OCI-LY7 (cell line): ENCODE results near the gene CYP11A1. TPM values are rescaled to one million over a fixed set of nuclear protein-coding genes. Genes with fewer than 3 reads are reported as not detected.

Experiments used
- BruUV-seq: library from RNA; stranded (reverse); fragments of 400-500 nt; replicated peaks from 2 replicates; lab custom pipeline; 2021; lab: Mats Ljungman, UMichigan
- CTCF ChIA-PET: fragments of 300-600 bp; sonication (Branson Sonifier 250); formaldehyde crosslinking; loops from one replicate; lab custom pipeline; 2022; ENCODE audit warnings: antibody characterized with exemption; ENCODE audit not compliant: unreplicated experiment; lab: Charles Lee
- POLR2A ChIA-PET: fragments of 300-600 bp; sonication (Branson Sonifier 250); formaldehyde crosslinking; loops from one replicate; lab custom pipeline; 2022; ENCODE audit warnings: antibody characterized with exemption; lab: Charles Lee
- DNase-seq: peaks from one replicate; pipeline ENCODE4 v3.0.0-alpha.2; 2015; ENCODE audit warnings: low spot score
- H2AFZ ChIP-seq: fragments of 200-600 bp; sonication (generic), shearing (Covaris generic); 2 replicates; pipeline ENCODE4 v1.6.1; 2014; ENCODE audit warnings: mild to moderate bottlenecking, antibody characterized with exemption, low read length, moderate library complexity
- H3K27ac ChIP-seq: fragments of 200-600 bp; sonication (generic); 2 replicates; pipeline ENCODE4 v1.5.1; 2014; ENCODE audit warnings: mixed run types, low read depth, mild to moderate bottlenecking, moderate library complexity, low read length, inconsistent platforms; ENCODE audit not compliant: poor library complexity, severe bottlenecking
- H3K36me3 ChIP-seq: fragments of 200-600 bp; sonication (generic); 2 replicates; pipeline ENCODE4 v1.6.1; 2014; ENCODE audit warnings: mild to moderate bottlenecking, antibody characterized with exemption, low read length, moderate library complexity, mixed read lengths; ENCODE audit not compliant: insufficient read depth
- H3K4me1 ChIP-seq: fragments of 200-600 bp; sonication (generic); 2 replicates; pipeline ENCODE4 v1.5.1; 2014; ENCODE audit warnings: mild to moderate bottlenecking, low read length; ENCODE audit not compliant: insufficient read depth, poor library complexity, severe bottlenecking
- H3K4me2 ChIP-seq: fragments of 200-600 bp; sonication (generic); 2 replicates; pipeline ENCODE4 v1.6.1; 2014; ENCODE audit warnings: mild to moderate bottlenecking, low read length
- H3K4me3 ChIP-seq: fragments of 200-600 bp; sonication (generic); 2 replicates; pipeline ENCODE4 v1.5.1; 2014; ENCODE audit warnings: mild to moderate bottlenecking, low read depth, low read length; ENCODE audit not compliant: poor library complexity, severe bottlenecking
- H3K79me2 ChIP-seq: fragments of 200-600 bp; sonication (generic); 2 replicates; pipeline ENCODE4 v1.6.1; 2016; ENCODE audit warnings: low read depth, mild to moderate bottlenecking, low read length, moderate library complexity, mixed read lengths; ENCODE audit not compliant: insufficient read depth
- H3K9me2 ChIP-seq: fragments of 200-600 bp; sonication (generic); 2 replicates; pipeline ENCODE4 v1.6.1; 2016; ENCODE audit warnings: mild to moderate bottlenecking, low read length, mixed read lengths; ENCODE audit not compliant: insufficient read depth
- H3K9me3 ChIP-seq: fragments of 200-600 bp; sonication (generic); 2 replicates; pipeline ENCODE4 v1.6.1; 2014; ENCODE audit warnings: mild to moderate bottlenecking, mixed run types, low read length, mixed read lengths
- H4K20me1 ChIP-seq: fragments of 200-600 bp; sonication (generic); 2 replicates; pipeline ENCODE4 v1.6.1; 2014; ENCODE audit warnings: mild to moderate bottlenecking, antibody characterized with exemption, low read length, moderate library complexity, mixed read lengths; ENCODE audit not compliant: insufficient read depth
- EZH2phosphoT487 ChIP-seq: fragments of 200-600 bp; sonication (generic); IDR thresholded peaks from 2 replicates; pipeline ENCODE4 v1.6.1; 2018; ENCODE audit warnings: low read depth, borderline replicate concordance, mild to moderate bottlenecking, mixed run types, antibody characterized with exemption, low read length, moderate library complexity, mixed read lengths
- intact Hi-C: fragments of 100-400 bp; cut with micrococcal nuclease; formaldehyde crosslinking; loops from one replicate; pipeline ENCODE4 v1.10.0; 2022; ENCODE audit not compliant: unreplicated experiment
- total RNA-seq, 2 experiments: library from RNA; depleted of rRNA in 1 of 2; stranded (reverse); fragments of >200 nt in 1 of 2; shearing (Covaris generic) in 1 of 2; gene quantifications; 2 replicates each; pipeline ENCODE4 v1.2.3, GENCODE V29; 2014 to 2022
- TF ChIP-seq, protein P1 (sequence below): fragments of 200-600 bp; sonication (generic); conservative IDR thresholded peaks from 2 replicates; pipeline ENCODE4 v1.5.1; 2014; ENCODE audit warnings: mild to moderate bottlenecking, antibody characterized with exemption, low read length, moderate library complexity, mixed read lengths

CYP11A1 gene
- total RNA-seq, 2 experiments from 2014 or later, result not detected

DNA sequence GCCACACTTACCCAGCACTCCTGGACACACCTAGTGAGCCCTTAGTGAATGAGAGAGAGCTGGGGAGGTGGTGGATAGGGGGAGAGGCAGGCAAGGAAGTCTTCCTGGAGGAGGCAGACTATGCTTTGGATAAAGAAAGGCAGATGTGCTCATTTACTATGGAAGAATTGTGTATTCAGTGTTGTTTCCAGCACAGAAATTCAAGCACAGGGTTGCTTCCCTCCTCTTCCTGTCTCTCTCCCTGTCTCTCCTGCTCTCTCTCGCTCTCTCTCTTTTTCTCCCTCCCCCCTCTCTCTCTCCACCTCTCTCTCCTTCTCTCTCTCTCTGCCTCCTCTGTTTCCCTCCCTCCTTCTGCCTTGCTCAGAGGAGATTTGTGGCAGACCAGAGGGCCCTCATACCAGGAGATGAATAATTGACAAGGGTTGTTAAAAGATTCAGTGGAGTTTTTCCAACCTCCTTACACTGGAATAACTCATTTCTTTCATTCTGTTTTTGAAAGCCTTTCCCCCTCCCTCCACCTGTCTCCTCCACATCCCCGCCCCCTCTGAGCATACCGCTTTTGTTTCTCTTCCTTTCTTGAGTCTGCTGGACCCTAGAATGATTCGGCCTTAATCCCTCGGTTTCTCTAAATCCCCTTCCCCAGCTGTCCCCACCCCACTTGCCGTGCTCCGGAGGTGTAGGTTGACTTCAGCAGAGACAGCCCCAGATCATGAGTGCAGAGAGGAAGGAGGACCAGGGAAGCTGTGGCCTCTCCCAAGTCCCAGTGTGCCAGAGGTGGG is 65.7 kb downstream of the CYP11A1 start:
- H3K9me2 ChIP-seq, result no peaks in the 10 kb centered on the region
- TF ChIP-seq, protein P1, sequence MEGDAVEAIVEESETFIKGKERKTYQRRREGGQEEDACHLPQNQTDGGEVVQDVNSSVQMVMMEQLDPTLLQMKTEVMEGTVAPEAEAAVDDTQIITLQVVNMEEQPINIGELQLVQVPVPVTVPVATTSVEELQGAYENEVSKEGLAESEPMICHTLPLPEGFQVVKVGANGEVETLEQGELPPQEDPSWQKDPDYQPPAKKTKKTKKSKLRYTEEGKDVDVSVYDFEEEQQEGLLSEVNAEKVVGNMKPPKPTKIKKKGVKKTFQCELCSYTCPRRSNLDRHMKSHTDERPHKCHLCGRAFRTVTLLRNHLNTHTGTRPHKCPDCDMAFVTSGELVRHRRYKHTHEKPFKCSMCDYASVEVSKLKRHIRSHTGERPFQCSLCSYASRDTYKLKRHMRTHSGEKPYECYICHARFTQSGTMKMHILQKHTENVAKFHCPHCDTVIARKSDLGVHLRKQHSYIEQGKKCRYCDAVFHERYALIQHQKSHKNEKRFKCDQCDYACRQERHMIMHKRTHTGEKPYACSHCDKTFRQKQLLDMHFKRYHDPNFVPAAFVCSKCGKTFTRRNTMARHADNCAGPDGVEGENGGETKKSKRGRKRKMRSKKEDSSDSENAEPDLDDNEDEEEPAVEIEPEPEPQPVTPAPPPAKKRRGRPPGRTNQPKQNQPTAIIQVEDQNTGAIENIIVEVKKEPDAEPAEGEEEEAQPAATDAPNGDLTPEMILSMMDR, result no peak
- no peak for TF ChIP-seq EZH2phosphoT487
- intact Hi-C loops, result no loop called here
- no peak overlapping the region for H3K4me3 ChIP-seq
- H3K4me1 ChIP-seq, result no peaks in the 10 kb centered on the region
- BruUV-seq, result no TSS peak
- no peak overlapping the region for H2AFZ ChIP-seq
- no peaks in the 10 kb centered on the region for H3K79me2 ChIP-seq
- H3K27ac ChIP-seq, result no peak overlapping the region
- no peaks in the 10 kb centered on the region for H3K36me3 ChIP-seq
- H3K9me3 ChIP-seq, result no peaks in the 10 kb centered on the region
- H3K4me2 ChIP-seq, result no peak overlapping the region
- POLR2A ChIA-PET, result no interaction called here
- H4K20me1 ChIP-seq, result no peaks in the 10 kb centered on the region
- DNase-seq, result no peak
- CTCF ChIA-PET, result no interaction called here

- POLR2A ChIA-PET, result no interaction called here
- no peaks in the 10 kb centered on the region for H4K20me1 ChIP-seq
- no peaks in the 10 kb centered on the region for H3K4me1 ChIP-seq
- intact Hi-C loops, result no loop called here
- no peaks in the 10 kb centered on the region for H3K9me3 ChIP-seq
- CTCF ChIA-PET, result no interaction called here
- H3K36me3 ChIP-seq, result no peaks in the 10 kb centered on the region
- no TSS peak for BruUV-seq
- no peak overlapping the region for H3K4me2 ChIP-seq
- no peaks in the 10 kb centered on the region for H3K79me2 ChIP-seq
- no peak for DNase-seq
- no peaks in the 10 kb centered on the region for H3K9me2 ChIP-seq
- no peak overlapping the region for H3K27ac ChIP-seq
- no peak overlapping the region for H2AFZ ChIP-seq
- no peak overlapping the region for H3K4me3 ChIP-seq
- TF ChIP-seq, protein P1, result no peak
- TF ChIP-seq EZH2phosphoT487, result no peak
These were observed 67.2 kb downstream of the CYP11A1 start for GRCh38 chr15:74300057-74300795.
